Neuronal stem cell (in vitro differentiated cells): ENCODE results near the gene ROBO1.

Experiments used
- DNase-seq: peaks from one replicate; pipeline ENCODE4 v3.0.0-alpha.2; 2013; ENCODE audit warnings: low spot score
- H2AFZ ChIP-seq: one replicate; pipeline ENCODE4 v1.6.1; 2013; ENCODE audit warnings: mild to moderate bottlenecking, low read length, inconsistent platforms
- H2AK5ac ChIP-seq: 2 replicates; pipeline ENCODE4 v1.6.1; 2013; ENCODE audit warnings: low read depth, mild to moderate bottlenecking, inconsistent platforms, low read length, moderate library complexity, mixed read lengths
- H2BK120ac ChIP-seq: 2 replicates; pipeline ENCODE4 v1.6.1; 2013; ENCODE audit warnings: low read depth, mild to moderate bottlenecking, inconsistent platforms, low read length, moderate library complexity, mixed read lengths
- H2BK12ac ChIP-seq: one replicate; pipeline ENCODE4 v1.6.1; 2013; ENCODE audit warnings: low read length, inconsistent platforms
- H2BK15ac ChIP-seq: 2 replicates; pipeline ENCODE4 v1.6.1; 2013; ENCODE audit warnings: mild to moderate bottlenecking, low read length, inconsistent platforms, mixed read lengths
- H2BK5ac ChIP-seq: one replicate; pipeline ENCODE4 v1.6.1; 2013; ENCODE audit warnings: inconsistent platforms, mild to moderate bottlenecking, low read length, moderate library complexity
- H3K14ac ChIP-seq: one replicate; pipeline ENCODE4 v1.6.1; 2013; ENCODE audit warnings: low read length, inconsistent platforms
- H3K18ac ChIP-seq: 2 replicates; pipeline ENCODE4 v1.6.1; 2013; ENCODE audit warnings: low read length, inconsistent platforms
- H3K23ac ChIP-seq: 2 replicates; pipeline ENCODE4 v1.6.1; 2013; ENCODE audit warnings: low read depth, mild to moderate bottlenecking, mixed read lengths, low read length, inconsistent platforms; ENCODE audit not compliant: poor library complexity
- H3K27ac ChIP-seq: replicated peaks from 3 replicates; pipeline ENCODE4 v1.5.1; 2013; ENCODE audit warnings: low read length, inconsistent platforms
- H3K27me3 ChIP-seq, 3 experiments: 2 replicates each; pipeline ENCODE4 v1.6.1; 2013; ENCODE audit warnings: low read length in 3 of 3, mild to moderate bottlenecking in 2 of 3, inconsistent platforms in 1 of 3, low read depth in 1 of 3, mixed read lengths in 1 of 3, moderate library complexity in 1 of 3; ENCODE audit not compliant: control insufficient read depth in 3 of 3, insufficient read depth in 3 of 3
- H3K36me3 ChIP-seq, 2 donors: replicated peaks in 1 of 2; 2 replicates each; pipeline ENCODE4 v1.6.1; 2013; ENCODE audit warnings: low read length in 2 of 2; ENCODE audit not compliant: control insufficient read depth in 2 of 2, insufficient read depth in 2 of 2
- H3K4ac ChIP-seq: 2 replicates; pipeline ENCODE4 v1.6.1; 2013; ENCODE audit warnings: inconsistent platforms, mild to moderate bottlenecking, low read length, moderate library complexity
- H3K4me1 ChIP-seq, 2 donors: 1 replicate in 1 of 2; 2 replicates in 1 of 2; pipeline ENCODE4 v1.6.1; 2013; ENCODE audit warnings: low read length in 2 of 2, low read depth in 1 of 2; ENCODE audit not compliant: control insufficient read depth in 2 of 2, insufficient read depth in 1 of 2
- H3K4me2 ChIP-seq: one replicate; pipeline ENCODE4 v1.6.1; 2013; ENCODE audit warnings: mild to moderate bottlenecking, low read length, inconsistent platforms; ENCODE audit not compliant: insufficient read depth, poor library complexity, severe bottlenecking
- H3K4me3 ChIP-seq, 2 donors: 2 replicates each; pipeline ENCODE4 v1.5.1; 2013; ENCODE audit warnings: low read length in 2 of 2, mild to moderate bottlenecking in 2 of 2, inconsistent platforms in 1 of 2, moderate library complexity in 1 of 2
- H3K79me1 ChIP-seq: one replicate; pipeline ENCODE4 v1.6.1; 2013; ENCODE audit warnings: low read depth, mild to moderate bottlenecking, inconsistent platforms, low read length, moderate library complexity
- H3K9ac ChIP-seq: one replicate; pipeline ENCODE4 v1.6.1; 2013; ENCODE audit warnings: mild to moderate bottlenecking, low read depth, low read length, inconsistent platforms; ENCODE audit not compliant: poor library complexity
- H3K9me3 ChIP-seq, 2 donors: replicated peaks in 1 of 2; 2 replicates each; pipeline versions ENCODE3 to v1.6.1; 2013; ENCODE audit warnings: low read length in 2 of 2, mild to moderate bottlenecking in 2 of 2, inconsistent platforms in 1 of 2, low read depth in 1 of 2, mixed read lengths in 1 of 2, moderate library complexity in 1 of 2; ENCODE audit not compliant: control insufficient read depth in 2 of 2, insufficient read depth in 1 of 2
- H4K8ac ChIP-seq: one replicate; pipeline ENCODE4 v1.6.1; 2013; ENCODE audit warnings: low read depth, mild to moderate bottlenecking, inconsistent platforms, low read length, moderate library complexity
- H4K91ac ChIP-seq: one replicate; pipeline ENCODE4 v1.6.1; 2013; ENCODE audit warnings: low read length, low read depth, mild to moderate bottlenecking, inconsistent platforms; ENCODE audit not compliant: poor library complexity
- WGBS, 2 donors: extraction: QIAGEN DNeasy Blood & Tissue Kit; methylation state at CpG; one replicate each; pipeline ENCODE4 v1.1.7; 2013; ENCODE audit warnings: missing lambda C conversion rate in 2 of 2, mixed read lengths in 1 of 2; ENCODE audit not compliant: insufficient read length in 2 of 2, insufficient replicate concordance in 1 of 2; ENCODE audit errors: extremely low coverage in 2 of 2; 5-methylcytosine and 5-hydroxymethylcytosine counted together

ROBO1 gene

GRCh38 chr3:78660957-78661356 is 1106.8 kb downstream of the ROBO1 start:
- no peak overlapping the region for H3K4me2 ChIP-seq
- no peak overlapping the region for H3K4me3 ChIP-seq
- no peaks in the 10 kb centered on the region for H3K4me1 ChIP-seq
- H2BK5ac ChIP-seq: no peak overlapping the region
- no peak overlapping the region for H2AK5ac ChIP-seq
- H2BK15ac ChIP-seq: no peak overlapping the region
- H4K91ac ChIP-seq: no peak overlapping the region
- no peak for DNase-seq
- no peak overlapping the region for H2BK120ac ChIP-seq
- no peak overlapping the region for H4K8ac ChIP-seq
- no CpG with 5 or more reads among the region's 6 CpGs for WGBS, 2 donors
- H2BK12ac ChIP-seq: no peak overlapping the region
- H3K27ac ChIP-seq: no peak overlapping the region
- no peaks in the 10 kb centered on the region for H3K9me3 ChIP-seq
- no peaks in the 10 kb centered on the region for H3K27me3 ChIP-seq
- peaks cover 6 to 30% of the 10 kb centered on the region in 2 donors for H3K36me3 ChIP-seq
- no peak overlapping the region for H3K23ac ChIP-seq
- H3K79me1 ChIP-seq: no peaks in the 10 kb centered on the region
- no peak overlapping the region for H3K14ac ChIP-seq
- no peak overlapping the region for H3K18ac ChIP-seq
- H3K9ac ChIP-seq: no peak overlapping the region
- H2AFZ ChIP-seq: no peak overlapping the region
- no peak overlapping the region for H3K4ac ChIP-seq

DNA sequence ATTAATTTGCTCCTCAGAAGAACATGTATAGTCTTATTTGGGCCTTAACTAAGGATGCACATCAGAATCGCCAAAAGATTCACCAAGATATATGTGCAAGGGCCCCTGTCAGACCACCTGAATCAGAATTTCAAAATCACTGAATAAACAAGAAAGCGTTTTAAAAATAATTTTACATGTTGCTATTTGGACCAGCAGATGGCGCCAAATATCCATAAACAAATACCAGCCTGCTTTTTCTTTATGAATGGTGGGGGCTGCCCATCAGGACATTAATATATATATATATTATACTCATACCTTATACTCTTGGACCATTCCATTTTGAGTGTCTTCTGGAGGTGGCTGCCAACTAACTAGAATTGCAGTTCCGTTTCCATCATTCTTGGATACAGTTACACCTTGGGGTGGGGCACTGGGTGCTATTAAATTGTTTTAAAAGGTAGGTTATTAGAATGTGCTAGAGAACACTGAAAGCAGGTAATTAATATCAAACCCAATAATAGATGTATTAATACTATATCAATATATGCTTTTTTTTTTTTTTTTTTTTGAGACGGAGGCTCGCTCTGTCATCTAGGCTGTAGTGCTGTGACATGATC is 1108.3 kb downstream of the ROBO1 start:
- no peak overlapping the region for H3K27ac ChIP-seq
- no peak overlapping the region for H3K4me3 ChIP-seq
- no peaks in the 10 kb centered on the region for H3K79me1 ChIP-seq
- no peak overlapping the region for H2BK15ac ChIP-seq
- no peak overlapping the region for H2BK12ac ChIP-seq
- no peak overlapping the region for H2BK5ac ChIP-seq
- H2BK120ac ChIP-seq: no peak overlapping the region
- H3K27me3 ChIP-seq: no peaks in the 10 kb centered on the region
- no peak overlapping the region for H4K91ac ChIP-seq
- DNase-seq: peak; percentile 39
- H3K4me1 ChIP-seq: peaks cover 0 to 2% of the 10 kb centered on the region in 2 donors
- no CpG with 5 or more reads among the region's 6 CpGs for whole genome bisulfite sequencing, 2 donors
- no peak overlapping the region for H3K18ac ChIP-seq
- peaks cover 0 to 2% of the 10 kb centered on the region in 2 donors for H3K9me3 ChIP-seq
- no peak overlapping the region for H4K8ac ChIP-seq
- H3K36me3 ChIP-seq: peaks cover 9 to 35% of the 10 kb centered on the region in 2 donors
- H3K14ac ChIP-seq: no peak overlapping the region
- H2AK5ac ChIP-seq: no peak overlapping the region
- no peak overlapping the region for H2AFZ ChIP-seq
- H3K4me2 ChIP-seq: no peak overlapping the region
- no peak overlapping the region for H3K4ac ChIP-seq
- no peak overlapping the region for H3K9ac ChIP-seq
- no peak overlapping the region for H3K23ac ChIP-seq

- Histone ChIP-seq H4K8ac (no peak overlapping the region), H2AK5ac (no peak overlapping the region), H3K4me3 (no peak overlapping the region), H2BK15ac (no peak overlapping the region), H3K18ac (no peak overlapping the region), H3K27ac (no peak overlapping the region), H3K27me3 (no peaks in the 10 kb centered on the region), H2BK120ac (no peak overlapping the region), H3K9me3 (no peaks in the 10 kb centered on the region), H3K4me1 (peaks cover 4 to 9% of the 10 kb centered on the region in 2 donors), H3K9ac (no peak overlapping the region), H3K79me1 (no peaks in the 10 kb centered on the region), H2BK12ac (no peak overlapping the region), H4K91ac (no peak overlapping the region), H2BK5ac (no peak overlapping the region), H3K36me3 (peaks cover 2 to 12% of the 10 kb centered on the region in 2 donors), H3K14ac (no peak overlapping the region), H3K23ac (no peak overlapping the region), H3K4me2 (no peak overlapping the region), H2AFZ (no peak overlapping the region), H3K4ac (no peak overlapping the region)
- no CpG with 5 or more reads among the region's 2 CpGs for WGBS, 2 donors
- DNase-seq: no peak
Measured at GRCh38 chr3:78647726-78648125, 1120.1 kb downstream of the ROBO1 start.

DNA sequence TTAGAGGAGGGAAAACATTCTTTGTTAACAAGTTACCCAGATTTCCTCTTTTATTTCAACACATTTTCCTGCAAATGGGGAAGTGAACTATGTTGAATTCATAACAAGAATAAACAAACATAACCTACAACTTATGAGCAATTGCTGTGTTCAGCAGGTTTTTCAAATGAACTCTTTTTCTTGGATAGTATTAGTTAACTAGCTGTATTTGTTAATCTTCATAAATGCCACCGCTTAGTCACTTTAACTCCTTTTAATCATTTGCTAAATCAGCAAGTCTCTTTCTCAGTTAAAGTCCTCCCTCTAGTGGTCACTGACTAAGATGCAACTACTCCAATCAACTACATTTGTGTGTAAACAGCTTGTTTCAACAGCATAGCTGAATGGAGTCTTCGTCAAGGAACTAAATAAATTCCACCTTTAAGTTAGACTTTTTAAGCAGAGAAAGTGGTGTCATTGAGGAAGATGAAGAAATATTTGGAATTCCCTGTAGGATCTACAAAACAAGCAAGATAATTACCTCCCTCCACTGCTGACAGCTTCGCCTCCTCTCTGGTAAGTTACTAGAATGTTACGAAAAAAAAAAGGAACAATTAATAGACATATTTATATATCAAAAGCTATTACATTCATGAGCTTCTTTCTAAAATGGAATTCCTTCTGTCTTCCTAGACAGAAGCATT is 1122.0 kb downstream of the ROBO1 start:
- Histone ChIP-seq H2BK120ac (no peak overlapping the region), H4K8ac (no peak overlapping the region), H2AFZ (no peak overlapping the region), H3K27ac (no peak overlapping the region), H3K9me3 (no peaks in the 10 kb centered on the region), H3K9ac (no peak overlapping the region), H3K79me1 (no peaks in the 10 kb centered on the region), H4K91ac (no peak overlapping the region), H3K4me2 (no peak overlapping the region), H3K18ac (no peak overlapping the region), H3K4me3 (no peak overlapping the region), H3K4me1 (peaks cover 4 to 9% of the 10 kb centered on the region in 2 donors), H3K36me3 (peaks cover 0 to 5% of the 10 kb centered on the region in 2 donors), H2BK12ac (no peak overlapping the region), H3K23ac (no peak overlapping the region), H2BK15ac (no peak overlapping the region), H2BK5ac (no peak overlapping the region), H3K4ac (no peak overlapping the region), H3K14ac (no peak overlapping the region), H3K27me3 (no peaks in the 10 kb centered on the region), H2AK5ac (no peak overlapping the region)
- DNase-seq: peak; percentile 63
- WGBS, 2 donors: no CpG with 5 or more reads among the region's 4 CpGs
